ENCODE data around the gene DOCK9. TPM values are rescaled to one million over a fixed set of nuclear protein-coding genes. Genes with fewer than 3 reads are reported as not detected.

The DOCK9 gene
- total RNA-seq, result 100 to 1,000 TPM; 155 to 284 (median 170) TPM

- H3K27me3 ChIP-seq, result no peaks in the 10 kb centered on the region
- DNase-seq (peak; percentile 45 to 64), ATAC-seq (ENCODE audit: low FRiP score in 2 of 2) (peak; percentile 91 to 92)
- H3K9me3 ChIP-seq, result no peaks in the 10 kb centered on the region
- H3K4me1 ChIP-seq, result peaks cover 27 to 56% (median 38%) of the 10 kb centered on the region in 4 donors
- WGBS, 2 donors, result 37 to 55% methylated on average over 16 of the region's 16 CpGs
- peak in 1 of 4 donors; percentile 35 for TF ChIP-seq EP300 (IDR thresholded peaks at IDR 0.05)
- TF ChIP-seq POLR2AphosphoS5 (IDR thresholded peaks at IDR 0.05), result peak in 1 of 2 donors; percentile 83
- no peak for TF ChIP-seq CTCF (IDR thresholded peaks at IDR 0.05)
- peak in 3 of 4 donors; percentile 51 to 68 (median 53) for TF ChIP-seq POLR2A (IDR thresholded peaks at IDR 0.05)
- H3K27ac ChIP-seq, result peak within 1 kb of the TSS; percentile 57 to 79 (median 74)
- H3K36me3 ChIP-seq, result no peaks in the 10 kb centered on the region
- H3K4me3 ChIP-seq, result peak within 1 kb of the TSS; percentile 41 to 56 (median 48)
Measured at GRCh38 chr13:98977568-98978265, at the start of gene DOCK9. TSS of gene DOCK9 (minus strand) at chr13:98978064. CDS start at chr13:98977909, 155 bp downstream.

- TF ChIP-seq POLR2AphosphoS5 (IDR thresholded peaks at IDR 0.05) (no peak), POLR2A (IDR thresholded peaks at IDR 0.05) (no peak), EP300 (IDR thresholded peaks at IDR 0.05) (no peak), CTCF (IDR thresholded peaks at IDR 0.05) (no peak)
- peaks cover 0 to 16% (median 10%) of the 10 kb centered on the region in 4 donors for H3K4me1 ChIP-seq
- DNase-seq (no peak), ATAC-seq (ENCODE audit: low FRiP score in 2 of 2) (no peak)
- H3K27ac ChIP-seq, result no peak overlapping the region
- 87 to 95% methylated on average over 7 of the region's 7 CpGs for WGBS, 2 donors
- no peaks in the 10 kb centered on the region for H3K27me3 ChIP-seq
- H3K36me3 ChIP-seq, result no peaks in the 10 kb centered on the region
- no peak overlapping the region for H3K4me3 ChIP-seq
- H3K9me3 ChIP-seq, result no peaks in the 10 kb centered on the region
Measured at GRCh38 chr13:99027260-99027659, 49.4 kb upstream of the DOCK9 start.

- no peaks in the 10 kb centered on the region for H3K9me3 ChIP-seq
- 60 to 69% methylated on average over 4 of the region's 4 CpGs for WGBS, 2 donors
- no peak for TF ChIP-seq EP300 (IDR thresholded peaks at IDR 0.05)
- TF ChIP-seq POLR2A (IDR thresholded peaks at IDR 0.05), result no peak
- no peak for TF ChIP-seq CTCF (IDR thresholded peaks at IDR 0.05)
- no peak for TF ChIP-seq POLR2AphosphoS5 (IDR thresholded peaks at IDR 0.05)
- H3K27me3 ChIP-seq, result no peaks in the 10 kb centered on the region
- no peak overlapping the region for H3K27ac ChIP-seq
- H3K4me3 ChIP-seq, result no peak overlapping the region
- H3K4me1 ChIP-seq, result peaks cover 0 to 4% (median 0%) of the 10 kb centered on the region in 4 donors
- H3K36me3 ChIP-seq, result no peaks in the 10 kb centered on the region
- DNase-seq (no peak), ATAC-seq (ENCODE audit: low FRiP score in 2 of 2) (no peak)
Measured at GRCh38 chr13:99022941-99023340, 45.1 kb upstream of the DOCK9 start.

GRCh38 chr13:99018418-99019180 is 40.7 kb upstream of the DOCK9 start:
- H3K4me1 ChIP-seq, result peaks cover 0 to 31% (median 8%) of the 10 kb centered on the region in 4 donors
- no peaks in the 10 kb centered on the region for H3K27me3 ChIP-seq
- no peak overlapping the region for H3K27ac ChIP-seq
- no peaks in the 10 kb centered on the region for H3K36me3 ChIP-seq
- WGBS, 2 donors, result 94 to 96% methylated on average over 3 of the region's 3 CpGs
- ATAC-seq (ENCODE audit: low FRiP score in 2 of 2), result no peak
- TF ChIP-seq POLR2AphosphoS5 (IDR thresholded peaks at IDR 0.05) (no peak), EP300 (IDR thresholded peaks at IDR 0.05) (no peak), POLR2A (IDR thresholded peaks at IDR 0.05) (no peak), CTCF (IDR thresholded peaks at IDR 0.05) (no peak)
- H3K4me3 ChIP-seq, result no peak overlapping the region
- DNase-seq, result no peak
- H3K9me3 ChIP-seq, result no peaks in the 10 kb centered on the region

All from upper lobe of left lung (tissue), 6 donors.